ENCODE measurements around the gene C2CD4A. TPM values are rescaled to one million over a fixed set of nuclear protein-coding genes. Genes with fewer than 3 reads are reported as not detected.

The C2CD4A gene
- total and polyA plus RNA-seq, 2 donors (not counting 3 experiments of a cell fraction or from before 2014, with no cell fraction given) = 0.33 to 0.46 TPM

DNA sequence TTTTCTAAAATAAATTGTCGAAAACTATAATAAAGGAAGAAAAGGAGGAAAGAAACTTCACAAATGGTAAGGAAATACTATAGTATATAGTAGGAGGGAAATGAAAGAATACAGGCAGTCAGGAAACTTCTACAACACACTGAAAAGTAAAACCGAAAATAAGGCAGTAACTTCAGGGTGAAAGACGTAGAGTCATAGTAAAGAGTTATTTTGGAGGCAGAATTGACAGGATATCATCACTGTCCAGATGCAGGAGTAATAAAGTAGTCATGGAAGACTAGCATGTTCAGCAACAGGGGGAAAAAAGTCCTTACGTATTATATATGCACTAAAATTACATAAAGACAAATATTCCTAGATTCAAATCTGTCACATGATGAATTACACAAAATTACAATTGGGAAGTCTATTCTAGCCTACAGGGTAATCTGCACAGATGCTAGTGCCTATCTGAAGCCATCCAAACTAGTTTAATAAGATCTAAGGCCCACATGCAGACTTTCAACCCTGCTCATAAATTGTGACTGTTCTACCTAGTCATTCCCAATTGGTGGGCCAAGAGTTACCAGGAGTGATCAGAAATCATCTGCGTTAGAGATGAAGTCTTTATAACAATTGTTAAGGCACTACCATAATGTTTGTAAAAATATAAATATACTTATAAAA lies 20.6 kb upstream of the C2CD4A start:
- no peak overlapping the region for H3K9ac ChIP-seq (replicated peaks; ENCODE audit: extremely low read depth, insufficient read depth, low read length)
- H3K4me3 ChIP-seq (replicated peaks in 1 of 3; ENCODE audit: insufficient read depth in 1 of 3, low read depth in 1 of 3, low read length in 3 of 3) = no peak overlapping the region
- TF ChIP-seq MYC (IDR thresholded peaks at IDR 0.05; ENCODE audit: low read depth, low read length) (no peak), POLR2A (IDR thresholded peaks at IDR 0.05; ENCODE audit: low read depth, low read length) (no peak), POLR2AphosphoS5 (IDR thresholded peaks at IDR 0.05; ENCODE audit: insufficient read depth, low read depth, low read length) (no peak), EZH2 (IDR thresholded peaks at IDR 0.05; ENCODE audit: borderline replicate concordance, low read depth, low read length, severe bottlenecking) (no peak), JUN (IDR thresholded peaks at IDR 0.05; ENCODE audit: borderline replicate concordance, insufficient read depth, insufficient read length, low read depth) (no peak), FOS (IDR thresholded peaks at IDR 0.05; ENCODE audit: borderline replicate concordance, insufficient read depth, low read length) (no peak), GATA2 (IDR thresholded peaks at IDR 0.05; ENCODE audit: insufficient read depth, insufficient read length, low read depth, low read length) (no peak)
- TF ChIP-seq, protein P1, sequence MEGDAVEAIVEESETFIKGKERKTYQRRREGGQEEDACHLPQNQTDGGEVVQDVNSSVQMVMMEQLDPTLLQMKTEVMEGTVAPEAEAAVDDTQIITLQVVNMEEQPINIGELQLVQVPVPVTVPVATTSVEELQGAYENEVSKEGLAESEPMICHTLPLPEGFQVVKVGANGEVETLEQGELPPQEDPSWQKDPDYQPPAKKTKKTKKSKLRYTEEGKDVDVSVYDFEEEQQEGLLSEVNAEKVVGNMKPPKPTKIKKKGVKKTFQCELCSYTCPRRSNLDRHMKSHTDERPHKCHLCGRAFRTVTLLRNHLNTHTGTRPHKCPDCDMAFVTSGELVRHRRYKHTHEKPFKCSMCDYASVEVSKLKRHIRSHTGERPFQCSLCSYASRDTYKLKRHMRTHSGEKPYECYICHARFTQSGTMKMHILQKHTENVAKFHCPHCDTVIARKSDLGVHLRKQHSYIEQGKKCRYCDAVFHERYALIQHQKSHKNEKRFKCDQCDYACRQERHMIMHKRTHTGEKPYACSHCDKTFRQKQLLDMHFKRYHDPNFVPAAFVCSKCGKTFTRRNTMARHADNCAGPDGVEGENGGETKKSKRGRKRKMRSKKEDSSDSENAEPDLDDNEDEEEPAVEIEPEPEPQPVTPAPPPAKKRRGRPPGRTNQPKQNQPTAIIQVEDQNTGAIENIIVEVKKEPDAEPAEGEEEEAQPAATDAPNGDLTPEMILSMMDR (IDR thresholded peaks at IDR 0.05; ENCODE audit: extremely low read depth in 1 of 2, insufficient read depth in 1 of 2, low read depth in 1 of 2, low read length in 2 of 2) = no peak
- TF ChIP-seq, protein P2, sequence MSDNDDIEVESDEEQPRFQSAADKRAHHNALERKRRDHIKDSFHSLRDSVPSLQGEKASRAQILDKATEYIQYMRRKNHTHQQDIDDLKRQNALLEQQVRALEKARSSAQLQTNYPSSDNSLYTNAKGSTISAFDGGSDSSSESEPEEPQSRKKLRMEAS (IDR thresholded peaks at IDR 0.05; ENCODE audit: insufficient read depth, insufficient read length) = no peak
- no TSS peak for BruUV-seq (replicated peaks)
- no peaks in the 10 kb centered on the region for H3K9me3 ChIP-seq (replicated peaks; ENCODE audit: control insufficient read depth, insufficient read depth, low read length)
- DNase-seq (ENCODE audit: low read depth, low spot score) (no peak), FAIRE-seq (no peak)
- ChIA-PET POLR2A (no interaction called here), CTCF (no interaction called here)
- H3K9me1 ChIP-seq (replicated peaks; ENCODE audit: control insufficient read depth, extremely low read depth, insufficient read depth, low read length) = no peaks in the 10 kb centered on the region
- H2AFZ ChIP-seq (ENCODE audit: low read depth, low read length) = no peak overlapping the region
- H3K27me3 ChIP-seq (ENCODE audit: control insufficient read depth in 2 of 2, insufficient read depth in 2 of 2, low read length in 2 of 2) = no peaks in the 10 kb centered on the region
- no peaks in the 10 kb centered on the region for H3K4me1 ChIP-seq (ENCODE audit: control insufficient read depth, extremely low read depth, insufficient read depth, low read length)
- no peak overlapping the region for H3K27ac ChIP-seq (ENCODE audit: insufficient read depth, low read depth, low read length)
- H3K4me2 ChIP-seq (ENCODE audit: insufficient read depth, low read length) = no peak overlapping the region
- intact Hi-C loops (cut with micrococcal nuclease) = no loop called here
- dilution Hi-C loops (cut with MboI; ENCODE audit: extremely low pct_ligation_motif_present, low sequenced_read_pairs) = no loop called here
- no peaks in the 10 kb centered on the region for H4K20me1 ChIP-seq (replicated peaks; ENCODE audit: control insufficient read depth, extremely low read depth, insufficient read depth, low read length)
- peaks cover 28% of the 10 kb centered on the region for H3K79me2 ChIP-seq (ENCODE audit: control insufficient read depth, insufficient read depth, low read length)
- no peaks in the 10 kb centered on the region for H3K36me3 ChIP-seq (ENCODE audit: control insufficient read depth in 2 of 2, extremely low read depth in 1 of 2, insufficient read depth in 2 of 2, low read length in 2 of 2)
